SK-N-MC (cell line): ENCODE measurements around the gene JPH4.
"Not testable (repeated sequence)": the region's sequence is repeated elsewhere in the genome, so short reads cannot be mapped to it uniquely, and the experiment has no call there.

Experiments
- DNase-seq: peaks from one replicate; pipeline ENCODE4 v3.0.0-alpha.2; 2011; ENCODE audit warnings: low read depth, low spot score
- H3K27ac ChIP-seq: fragments of 200-600 bp; sonication (generic); 2 replicates; pipeline ENCODE4 v1.5.1; 2016; ENCODE audit warnings: mixed run types
- H3K36me3 ChIP-seq: fragments of 200-600 bp; sonication (generic); 2 replicates; pipeline ENCODE4 v1.6.1; 2017; ENCODE audit warnings: antibody characterized with exemption, low read length, mixed read lengths; ENCODE audit not compliant: insufficient read depth
- H3K4me3 ChIP-seq: fragments of 200-600 bp; sonication (generic); 2 replicates; pipeline ENCODE4 v1.5.1; 2016
- H3K9ac ChIP-seq: fragments of 200-600 bp; sonication (generic); 2 replicates; pipeline ENCODE4 v1.8.0; 2017; ENCODE audit warnings: mixed run types, mixed read lengths; ENCODE audit not compliant: insufficient read length
- H3K9me3 ChIP-seq: fragments of 200-600 bp; sonication (generic); 2 replicates; pipeline ENCODE4 v1.6.1; 2017; ENCODE audit warnings: low read depth, mild to moderate bottlenecking, antibody characterized with exemption, low read length, moderate library complexity, mixed read lengths
- EZH2 ChIP-seq: fragments of 200-600 bp; sonication (generic); IDR thresholded peaks from one replicate; pipeline ENCODE4 v1.6.1; 2017; ENCODE audit warnings: antibody characterized with exemption
- FOXP2 ChIP-seq: optimal IDR thresholded peaks from 2 replicates; pipeline ENCODE3; 2011; ENCODE audit warnings: mild to moderate bottlenecking, moderate library complexity; ENCODE audit not compliant: insufficient read depth; ENCODE audit errors: extremely low read length, control extremely low read depth
- POLR2AphosphoS5 ChIP-seq: IDR thresholded peaks from 2 replicates; pipeline ENCODE4 v1.6.1; 2012; ENCODE audit warnings: mild to moderate bottlenecking, low read depth, low read length, borderline replicate concordance

The JPH4 gene

GRCh38 chr14:23588884-23589598 lies 10.5 kb upstream of the JPH4 start:
- H3K9ac ChIP-seq: no peak overlapping the region
- no peak for DNase-seq
- H3K36me3 ChIP-seq: no peaks in the 10 kb centered on the region
- TF ChIP-seq FOXP2: no peak
- TF ChIP-seq EZH2: no peak
- no peak for TF ChIP-seq POLR2AphosphoS5
- no peak overlapping the region for H3K4me3 ChIP-seq
- no peaks in the 10 kb centered on the region for H3K9me3 ChIP-seq
- no peak overlapping the region for H3K27ac ChIP-seq

- not testable (repeated sequence) for H3K4me3 ChIP-seq
These were observed 6.1 kb upstream of the JPH4 start for GRCh38 chr14:23584527-23585203.

GRCh38 chr14:23583761-23584526 lies 5.4 kb upstream of the JPH4 start:
- not testable (repeated sequence) for DNase-seq, H3K27ac ChIP-seq, H3K9me3 ChIP-seq, H3K36me3 ChIP-seq, H3K9ac ChIP-seq, H3K4me3 ChIP-seq

More at GRCh38 chr14:23584527-23585203, 6.1 kb upstream of the JPH4 start:
- DNase-seq, H3K9me3 ChIP-seq, H3K27ac ChIP-seq, H3K9ac ChIP-seq, H3K36me3 ChIP-seq: not testable (repeated sequence)

- Histone ChIP-seq H3K9ac (no peak overlapping the region), H3K36me3 (no peaks in the 10 kb centered on the region), H3K4me3 (no peak overlapping the region), H3K9me3 (no peaks in the 10 kb centered on the region), H3K27ac (no peak overlapping the region)
- no peak for DNase-seq
- TF ChIP-seq POLR2AphosphoS5: no peak
- TF ChIP-seq EZH2: no peak
- no peak for TF ChIP-seq FOXP2
These were observed 4.5 kb upstream of the JPH4 start for GRCh38 chr14:23582906-23583760.

- no peak for DNase-seq
- H3K9me3 ChIP-seq: no peaks in the 10 kb centered on the region
- no peak overlapping the region for H3K27ac ChIP-seq
- H3K36me3 ChIP-seq: no peaks in the 10 kb centered on the region
- TF ChIP-seq POLR2AphosphoS5 (no peak), EZH2 (no peak), FOXP2 (no peak)
- H3K4me3 ChIP-seq: no peak overlapping the region
- H3K9ac ChIP-seq: no peak overlapping the region
These were observed 2.3 kb upstream of the JPH4 start for GRCh38 chr14:23580948-23581281.

- DNase-seq: no peak
- no peaks in the 10 kb centered on the region for H3K9me3 ChIP-seq
- H3K27ac ChIP-seq: no peak overlapping the region
- H3K9ac ChIP-seq: no peak overlapping the region
- no peaks in the 10 kb centered on the region for H3K36me3 ChIP-seq
- TF ChIP-seq POLR2AphosphoS5 (no peak), EZH2 (no peak), FOXP2 (no peak)
- no peak overlapping the region for H3K4me3 ChIP-seq
These were observed 1.7 kb upstream of the JPH4 start for GRCh38 chr14:23580152-23580926.

- H3K9ac ChIP-seq: no peak overlapping the region
- no peak overlapping the region for H3K4me3 ChIP-seq
- TF ChIP-seq FOXP2 (no peak), EZH2 (no peak), POLR2AphosphoS5 (no peak)
These were observed 1.1 kb upstream of the JPH4 start for GRCh38 chr14:23579739-23580138.

GRCh38 chr14:23579311-23579630 lies 681 bp upstream of the JPH4 start:
- H3K9ac ChIP-seq: no peak overlapping the region
- no peaks in the 10 kb centered on the region for H3K36me3 ChIP-seq
- no peak overlapping the region for H3K27ac ChIP-seq
- H3K9me3 ChIP-seq: no peaks in the 10 kb centered on the region
- no peak overlapping the region for H3K4me3 ChIP-seq
- no peak for DNase-seq
- no peak for TF ChIP-seq EZH2
- TF ChIP-seq POLR2AphosphoS5: no peak
- TF ChIP-seq FOXP2: no peak

More at GRCh38 chr14:23579739-23580138, 1.1 kb upstream of the JPH4 start:
- no peak for DNase-seq
- H3K36me3 ChIP-seq: no peaks in the 10 kb centered on the region
- H3K27ac ChIP-seq: no peak overlapping the region
- no peaks in the 10 kb centered on the region for H3K9me3 ChIP-seq
